HEK293 (cell line): Measurements from ENCODE around the gene ESPNL.

ENCODE experiments used
- ZBTB21 ChIP-seq: fragments of 450-650 bp; formaldehyde crosslinking; IDR thresholded peaks from 2 replicates; pipeline ENCODE4 v1.5.1; 2017; ENCODE audit warnings: missing biosample characterization, missing genetic modification characterization
- ZNF16 ChIP-seq: fragments of 450-650 bp; formaldehyde crosslinking; IDR thresholded peaks from 2 replicates; pipeline ENCODE4 v1.5.1; 2016; ENCODE audit warnings: low read depth, missing biosample characterization, missing genetic modification characterization
- ZNF274 ChIP-seq, 2 experiments: fragments of 200-500 bp in 1 of 2; fragments of 450-650 bp in 1 of 2; sonication (Bioruptor generic) in 1 of 2; formaldehyde crosslinking in 1 of 2; IDR thresholded peaks; 2 replicates each; pipeline versions ENCODE4 v1.5.1 to v1.6.1; 2014 to 2016; ENCODE audit warnings: borderline replicate concordance in 1 of 2, inconsistent platforms in 1 of 2, low read length in 1 of 2, missing biosample characterization in 1 of 2, missing genetic modification characterization in 1 of 2
- ZNF292 ChIP-seq: fragments of 450-650 bp; formaldehyde crosslinking; IDR thresholded peaks from 2 replicates; pipeline ENCODE4 v1.5.1; 2016; ENCODE audit warnings: low read depth, missing biosample characterization, missing genetic modification characterization, borderline replicate concordance
- ZNF501 ChIP-seq: fragments of 450-650 bp; formaldehyde crosslinking; IDR thresholded peaks from 2 replicates; pipeline ENCODE4 v1.5.1; 2016; ENCODE audit warnings: missing biosample characterization, missing genetic modification characterization

DNA sequence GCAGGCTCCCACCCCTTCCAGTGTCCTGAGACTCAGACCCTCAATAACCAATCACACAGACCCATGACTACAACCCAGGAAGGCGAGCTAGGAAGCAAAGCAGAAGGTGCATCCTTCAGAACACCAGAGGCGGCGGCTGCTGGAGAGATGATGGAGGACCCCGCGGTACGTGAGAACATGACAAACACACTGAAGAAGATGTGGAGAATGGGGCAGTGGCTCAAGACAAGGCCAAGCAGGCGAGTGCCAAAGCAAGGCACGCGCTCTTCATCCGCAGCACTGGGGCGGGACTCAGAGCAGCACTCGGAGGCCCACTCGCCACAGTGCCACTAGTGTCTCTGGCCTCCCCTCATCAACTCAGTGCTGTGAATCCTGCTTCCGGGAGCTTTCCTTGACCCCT lies 72.3 kb downstream of the ESPNL start:
- TF ChIP-seq ZNF16 (tag by site-specific recombination), result no peak
- no peak for TF ChIP-seq ZNF292 (tag by site-specific recombination)
- no peak for TF ChIP-seq ZNF274 (IDR thresholded peaks at IDR 0.05; ENCODE audit: low read length)
- no peak for TF ChIP-seq ZNF274 (tag by site-specific recombination; IDR thresholded peaks at IDR 0.05; ENCODE audit: borderline replicate concordance)
- no peak for TF ChIP-seq ZNF501 (tag by site-specific recombination)
- TF ChIP-seq ZBTB21 (tag by site-specific recombination), result no peak
